Stimulated activated naive B cell treated with anti-CD40 and anti-IgM and Interleukin-4, amounts not matched to agents 10 μg/mL and 1 μg/mL and 100 μg/mL, for 72 hours (primary cell): ENCODE data around the gene PAOX.

Source experiments
- ATAC-seq, 2 donors: fragments of 150-1000 bp; cut with Tn5 transposase; replicated peaks; 2 replicates each; pipeline ENCODE4 v1.10.0; 2021; ENCODE audit warnings: moderate library complexity in 1 of 2
- DNase-seq: peaks from one replicate; pipeline ENCODE4 v3.0.0; 2021
- H3K27ac Mint-ChIP-seq: one replicate; pipeline ENCODE4 v1.8.0; 2022; ENCODE audit warnings: mild to moderate bottlenecking, mixed read lengths
- H3K27me3 Mint-ChIP-seq, 2 donors: one replicate each; pipeline ENCODE4 v1.8.0; 2022; ENCODE audit warnings: mixed read lengths in 2 of 2
- H3K36me3 Mint-ChIP-seq, 2 donors: one replicate each; pipeline ENCODE4 v1.8.0; 2022; ENCODE audit warnings: mixed read lengths in 2 of 2, mild to moderate bottlenecking in 1 of 2
- H3K4me1 Mint-ChIP-seq, 2 donors: one replicate each; pipeline ENCODE4 v1.8.0; 2022; ENCODE audit warnings: mixed read lengths in 2 of 2, mild to moderate bottlenecking in 1 of 2
- H3K4me3 Mint-ChIP-seq, 2 donors: one replicate each; pipeline ENCODE4 v1.8.0; 2022; ENCODE audit warnings: mild to moderate bottlenecking in 2 of 2, mixed read lengths in 2 of 2, moderate library complexity in 1 of 2
- H3K9me3 Mint-ChIP-seq, 2 donors: one replicate each; pipeline ENCODE4 v1.8.0; 2022; ENCODE audit warnings: mixed read lengths in 2 of 2, mild to moderate bottlenecking in 1 of 2

PAOX gene

DNA sequence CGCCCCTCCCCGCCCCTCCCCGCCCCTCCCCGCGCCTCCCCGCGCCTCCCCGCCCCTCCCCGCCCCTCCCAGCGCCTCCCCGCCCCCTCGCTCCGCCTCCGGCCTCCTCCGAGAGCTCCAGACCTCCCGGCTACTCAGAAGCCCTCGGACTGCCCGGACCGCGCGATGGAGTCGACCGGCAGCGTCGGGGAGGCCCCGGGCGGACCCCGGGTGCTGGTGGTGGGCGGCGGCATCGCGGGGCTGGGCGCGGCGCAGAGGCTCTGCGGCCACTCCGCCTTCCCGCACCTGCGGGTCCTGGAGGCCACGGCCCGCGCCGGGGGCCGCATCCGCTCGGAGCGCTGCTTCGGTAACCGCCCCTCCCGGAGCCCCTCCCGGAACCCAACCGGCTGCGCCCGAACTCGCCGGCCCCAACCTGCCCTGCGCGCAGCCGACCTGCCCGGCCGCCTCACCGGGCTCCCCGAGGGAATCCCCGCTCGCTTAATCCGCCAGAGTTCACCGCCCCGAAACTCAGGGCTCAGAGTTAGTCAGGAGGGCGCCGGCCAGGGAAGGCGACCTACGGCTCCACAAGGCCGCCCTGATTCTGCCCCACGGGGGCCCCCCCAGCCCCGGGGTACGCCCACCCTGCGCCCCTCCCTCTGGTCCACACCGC is at the start of gene PAOX:
PAOX (plus strand) TSS at position 111 of the 649 bp plus-strand sequence; CDS start at position 166, 55 bp downstream.
- peak within 1 kb of the TSS; percentile 84 to 86 for H3K4me3 Mint-ChIP-seq
- H3K9me3 Mint-ChIP-seq: no peaks in the 10 kb centered on the region
- H3K27me3 Mint-ChIP-seq: no peaks in the 10 kb centered on the region
- ATAC-seq (peak; percentile 77 to 82), DNase-seq (peak; percentile 73)
- H3K27ac Mint-ChIP-seq: peak within 1 kb of the TSS; percentile 81
- peaks cover 23 to 48% of the 10 kb centered on the region in 2 donors for H3K4me1 Mint-ChIP-seq
- peaks cover 9 to 17% of the 10 kb centered on the region in 2 donors for H3K36me3 Mint-ChIP-seq

- H3K9me3 Mint-ChIP-seq: no peaks in the 10 kb centered on the region
- peak overlapping the region; percentile 78 to 88 for H3K4me3 Mint-ChIP-seq
- DNase-seq (peak; percentile 76), ATAC-seq (peak; percentile 94 to 95)
- peaks cover 73 to 86% of the 10 kb centered on the region in 2 donors for H3K27me3 Mint-ChIP-seq
- H3K4me1 Mint-ChIP-seq: peaks cover 11 to 21% of the 10 kb centered on the region in 2 donors
- H3K36me3 Mint-ChIP-seq: no peaks in the 10 kb centered on the region
- no peak overlapping the region for H3K27ac Mint-ChIP-seq
Measured at GRCh38 chr10:133329491-133330202, 49.4 kb upstream of the PAOX start.

GRCh38 chr10:133332936-133333699 is 45.9 kb upstream of the PAOX start:
- no peak for ATAC-seq
- Mint-ChIP-seq H3K9me3 (no peaks in the 10 kb centered on the region), H3K27ac (no peak overlapping the region)

DNA sequence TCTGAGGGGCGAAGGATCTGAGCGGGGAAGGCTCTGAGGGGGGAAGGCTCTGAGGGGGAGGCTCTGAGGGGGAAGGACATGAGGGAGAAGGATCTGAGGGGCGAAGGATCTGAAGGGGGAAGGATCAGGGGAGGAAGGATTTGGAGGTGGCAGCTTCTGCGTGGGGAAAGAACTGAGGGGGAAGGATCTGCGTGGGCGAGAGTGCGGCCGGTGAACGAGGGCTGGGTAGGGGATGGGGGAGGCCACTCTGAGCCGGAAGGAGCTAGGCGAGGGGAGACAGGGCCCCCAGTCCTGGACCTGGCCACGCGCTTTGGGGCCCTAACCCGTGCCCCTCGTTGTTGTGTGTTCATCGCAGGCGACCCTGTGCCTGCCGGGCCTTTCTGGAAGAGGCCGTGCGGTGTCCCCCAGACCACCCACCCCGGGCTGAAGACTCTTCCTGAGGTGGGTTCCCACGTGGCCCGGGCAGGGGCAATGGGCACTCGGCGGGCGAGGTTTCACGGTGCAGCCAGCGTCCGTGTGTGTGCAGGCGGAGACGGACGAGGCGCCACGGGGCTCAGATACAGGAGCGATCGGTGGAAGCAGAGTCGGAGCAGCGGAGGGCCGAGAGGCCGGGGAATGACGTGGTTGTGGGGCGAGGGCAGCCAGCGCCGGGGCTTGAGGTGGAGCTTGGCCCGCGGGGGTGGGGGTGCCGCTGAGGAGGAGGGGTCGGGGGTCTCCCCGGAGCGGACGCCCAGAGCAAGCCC is 44.4 kb upstream of the PAOX start:
- peaks cover 40 to 41% of the 10 kb centered on the region in 2 donors for H3K27me3 Mint-ChIP-seq
- DNase-seq: no peak
- no peaks in the 10 kb centered on the region for H3K9me3 Mint-ChIP-seq
- peak overlapping the region; percentile 79 to 80 for H3K4me3 Mint-ChIP-seq
- H3K27ac Mint-ChIP-seq: no peak overlapping the region
- H3K36me3 Mint-ChIP-seq: no peaks in the 10 kb centered on the region
- peak; percentile 33 to 41 for ATAC-seq
- H3K4me1 Mint-ChIP-seq: peaks cover 7 to 9% of the 10 kb centered on the region in 2 donors

More at GRCh38 chr10:133332936-133333699, 45.9 kb upstream of the PAOX start:
- no peak for DNase-seq
- H3K4me3 Mint-ChIP-seq: no peak overlapping the region
- peaks cover 7 to 9% of the 10 kb centered on the region in 2 donors for H3K4me1 Mint-ChIP-seq
- H3K36me3 Mint-ChIP-seq: no peaks in the 10 kb centered on the region
- H3K27me3 Mint-ChIP-seq: peaks cover 48 to 56% of the 10 kb centered on the region in 2 donors

DNA sequence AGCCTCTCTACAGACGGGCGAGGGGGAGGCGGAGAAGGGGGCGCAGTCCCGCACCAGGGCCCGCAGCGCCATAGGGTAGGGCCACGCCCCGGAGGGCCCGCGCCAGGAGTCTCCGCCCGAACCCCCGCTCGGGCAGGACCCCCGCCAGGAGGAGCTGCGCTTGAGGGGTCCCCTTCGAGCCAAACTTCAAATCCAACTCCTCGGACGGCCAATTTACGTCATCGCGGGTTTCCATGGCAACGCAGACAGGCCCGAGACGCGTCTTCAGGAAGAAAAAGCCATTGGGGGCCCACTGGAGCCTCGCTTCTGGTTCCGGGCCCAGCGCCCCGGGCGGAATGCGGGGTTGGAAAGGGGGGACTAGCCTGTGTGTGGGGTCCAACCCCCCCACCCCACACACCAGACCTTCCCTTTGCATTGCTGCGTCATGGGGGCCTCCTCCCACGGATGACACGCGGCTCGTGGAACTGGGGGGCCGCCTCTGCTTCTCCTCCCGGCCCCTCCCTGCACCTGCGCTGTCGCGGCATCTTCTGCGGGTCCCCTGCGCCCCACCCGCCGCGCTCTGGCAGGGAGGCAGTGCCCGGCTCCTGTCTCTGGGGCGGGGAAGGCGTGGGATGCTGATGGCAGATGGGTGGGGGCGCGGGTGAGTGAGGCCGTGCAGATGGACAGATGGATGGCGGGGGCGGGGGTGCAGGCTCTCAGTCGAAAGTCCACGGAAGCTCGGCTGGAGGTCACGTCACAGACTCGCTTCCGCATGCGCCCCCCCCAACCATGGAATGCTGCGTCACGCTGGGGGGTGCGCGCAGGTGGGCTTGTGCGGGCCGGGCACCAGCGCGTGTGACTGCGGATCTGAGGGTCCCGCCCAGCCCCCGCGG is 43.6 kb upstream of the PAOX start:
- Mint-ChIP-seq H3K4me3 (peak overlapping the region; percentile 60 to 62), H3K4me1 (peaks cover 4% of the 10 kb centered on the region in 2 donors), H3K27ac (no peak overlapping the region), H3K36me3 (no peaks in the 10 kb centered on the region), H3K27me3 (peaks cover 36 to 37% of the 10 kb centered on the region in 2 donors), H3K9me3 (no peaks in the 10 kb centered on the region)
- DNase-seq (no peak), ATAC-seq (peak; percentile 50 to 54)

GRCh38 chr10:133336118-133336576 is 42.9 kb upstream of the PAOX start:
- Mint-ChIP-seq H3K4me3 (no peak overlapping the region), H3K9me3 (no peaks in the 10 kb centered on the region), H3K36me3 (no peaks in the 10 kb centered on the region), H3K27ac (no peak overlapping the region), H3K4me1 (peaks cover 4% of the 10 kb centered on the region in 2 donors), H3K27me3 (peaks cover 31 to 32% of the 10 kb centered on the region in 2 donors)
- DNase-seq (no peak), ATAC-seq (no peak)

DNA sequence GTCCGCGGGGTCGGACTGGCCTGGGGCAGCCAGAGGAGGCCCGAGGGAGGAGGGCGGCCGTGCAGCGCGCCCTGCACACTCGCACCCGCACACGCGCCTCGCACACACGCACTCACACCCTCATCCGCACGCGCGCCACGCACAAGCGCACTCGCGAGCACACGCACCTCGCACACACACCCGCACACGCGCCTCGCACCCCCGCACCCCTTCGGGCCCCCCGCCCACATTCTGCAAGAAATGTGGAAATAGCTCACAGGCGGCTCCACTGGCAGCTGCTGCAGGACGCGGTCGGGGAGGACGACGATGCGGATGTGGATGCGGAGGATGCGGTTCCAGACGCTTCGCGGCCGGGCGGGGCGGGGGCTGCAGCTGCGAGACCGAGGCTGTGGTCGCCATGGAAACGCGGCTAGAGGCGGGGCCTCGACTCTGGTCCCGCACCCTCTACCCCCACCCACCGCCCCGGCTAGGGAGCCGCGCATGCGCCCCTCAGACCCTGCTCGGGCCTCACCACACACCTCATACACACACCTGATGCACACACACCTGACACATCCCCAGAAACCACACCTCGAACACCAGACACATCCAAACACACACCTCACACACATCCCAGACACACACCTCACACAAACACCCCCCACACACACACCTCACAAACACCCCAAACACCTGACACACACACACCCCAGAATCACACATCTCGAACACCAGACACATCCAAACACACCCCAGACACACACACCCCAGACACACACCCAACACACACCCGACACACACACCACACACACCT is 42.3 kb upstream of the PAOX start, which contains the start of gene CALY:
CALY (minus strand) TSS at position 320 of the 793 bp plus-strand sequence. CDS start 7,907 bp downstream, outside the sequence.
- H3K36me3 Mint-ChIP-seq: no peaks in the 10 kb centered on the region
- H3K9me3 Mint-ChIP-seq: no peaks in the 10 kb centered on the region
- peaks cover 32% of the 10 kb centered on the region in 2 donors for H3K27me3 Mint-ChIP-seq
- H3K27ac Mint-ChIP-seq: no peak within 1 kb of the TSS
- peak; percentile 38 to 50 for ATAC-seq
- DNase-seq: no peak
- peak within 1 kb of the TSS; percentile 60 to 71 for H3K4me3 Mint-ChIP-seq
- peaks cover 4% of the 10 kb centered on the region in 2 donors for H3K4me1 Mint-ChIP-seq

DNA sequence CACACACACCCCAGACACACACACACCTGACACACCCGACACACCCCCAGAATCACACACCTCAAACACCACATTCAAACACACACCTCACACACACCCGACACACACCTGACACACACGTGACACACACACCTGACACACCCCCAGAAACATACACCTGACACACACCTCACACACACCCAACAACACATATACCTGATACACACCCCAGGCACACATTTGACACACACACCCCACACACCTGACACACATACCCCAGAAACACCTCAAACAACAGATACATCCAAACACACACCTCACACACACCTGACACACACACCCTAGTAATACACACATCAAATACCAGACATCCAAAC is 41.7 kb upstream of the PAOX start:
- H3K36me3 Mint-ChIP-seq: no peaks in the 10 kb centered on the region
- DNase-seq: no peak
- H3K4me3 Mint-ChIP-seq: no peak overlapping the region
- no peak for ATAC-seq
- H3K4me1 Mint-ChIP-seq: peaks cover 4% of the 10 kb centered on the region in 2 donors
- H3K27ac Mint-ChIP-seq: no peak overlapping the region
- no peaks in the 10 kb centered on the region for H3K9me3 Mint-ChIP-seq
- peaks cover 31 to 32% of the 10 kb centered on the region in 2 donors for H3K27me3 Mint-ChIP-seq

GRCh38 chr10:133338080-133339071 is 40.7 kb upstream of the PAOX start:
- no peak for ATAC-seq

GRCh38 chr10:133339708-133340380 is 39.2 kb upstream of the PAOX start:
- Mint-ChIP-seq H3K9me3 (no peaks in the 10 kb centered on the region), H3K36me3 (no peaks in the 10 kb centered on the region), H3K27ac (no peak overlapping the region), H3K27me3 (peaks cover 26 to 29% of the 10 kb centered on the region in 2 donors), H3K4me1 (peaks cover 1 to 3% of the 10 kb centered on the region in 2 donors), H3K4me3 (no peak overlapping the region)
- DNase-seq (no peak), ATAC-seq (no peak)

More at GRCh38 chr10:133338080-133339071, 40.7 kb upstream of the PAOX start:
- H3K4me1 Mint-ChIP-seq: peaks cover 4% of the 10 kb centered on the region in 2 donors
- no peak for DNase-seq
- H3K4me3 Mint-ChIP-seq: no peak overlapping the region
- no peak overlapping the region for H3K27ac Mint-ChIP-seq
- no peaks in the 10 kb centered on the region for H3K36me3 Mint-ChIP-seq
- peaks cover 27% of the 10 kb centered on the region in 2 donors for H3K27me3 Mint-ChIP-seq
- H3K9me3 Mint-ChIP-seq: no peaks in the 10 kb centered on the region

DNA sequence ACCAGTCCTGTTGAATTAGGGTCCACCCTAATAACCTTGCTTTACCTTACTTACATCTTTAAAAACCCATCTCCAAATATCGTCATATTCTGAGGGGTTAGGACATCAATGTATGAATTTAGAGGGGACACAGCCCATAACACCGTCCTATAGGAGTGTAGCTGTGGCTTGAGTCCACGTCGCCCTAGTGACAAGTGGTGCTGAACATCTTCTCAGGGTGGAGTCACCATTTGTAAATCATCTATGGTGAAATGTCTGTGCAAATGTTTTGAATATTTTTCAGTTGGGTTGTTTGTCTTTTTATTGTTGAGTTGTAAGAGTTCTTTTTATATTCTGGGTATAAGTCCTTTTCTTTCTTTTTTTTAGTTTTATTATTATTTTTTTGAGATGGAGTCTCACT is 37.1 kb upstream of the PAOX start:
- no peak for DNase-seq
- Mint-ChIP-seq H3K9me3 (no peaks in the 10 kb centered on the region), H3K4me3 (no peak overlapping the region), H3K36me3 (no peaks in the 10 kb centered on the region), H3K4me1 (peaks cover 2 to 11% of the 10 kb centered on the region in 2 donors), H3K27me3 (peaks cover 36 to 49% of the 10 kb centered on the region in 2 donors), H3K27ac (no peak overlapping the region)
- ATAC-seq: no peak
